Activated CD8-positive, alpha-beta memory T cell treated with anti-CD3 and anti-CD28 coated beads for 4 hours (primary cell): Measurements from ENCODE around the gene GDAP2.
"Not testable (repeated sequence)": the region's sequence is repeated elsewhere in the genome, so short reads cannot be mapped to it uniquely, and the experiment has no call there.

Experiments used
- DNase-seq, 2 donors: peaks; one replicate each; pipeline ENCODE4 v3.0.0-alpha.2; 2020; ENCODE audit warnings: low read depth in 2 of 2

The GDAP2 gene

GRCh38 chr1:117899801-117900200 lies 29.6 kb downstream of the GDAP2 start:
- no peak for DNase-seq

DNA sequence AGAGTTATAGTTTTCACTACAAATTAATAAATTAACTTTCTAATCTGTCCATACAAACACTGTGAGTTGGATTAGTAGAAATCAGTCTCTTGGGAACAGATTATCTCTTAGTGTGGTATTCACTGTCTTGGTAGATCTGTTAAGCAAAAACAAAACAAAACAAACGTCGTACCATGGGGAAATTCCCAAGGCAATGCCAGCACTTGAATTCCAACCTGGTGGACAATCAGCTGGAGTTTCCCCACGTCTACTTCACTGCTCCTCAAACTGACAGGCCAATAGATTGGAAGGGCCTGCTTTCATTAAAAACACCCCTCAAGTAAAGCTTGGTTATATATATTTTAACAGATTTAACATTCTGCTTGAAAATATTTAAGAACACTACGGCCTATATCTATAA lies 31.9 kb downstream of the GDAP2 start:
- DNase-seq, result no peak

DNA sequence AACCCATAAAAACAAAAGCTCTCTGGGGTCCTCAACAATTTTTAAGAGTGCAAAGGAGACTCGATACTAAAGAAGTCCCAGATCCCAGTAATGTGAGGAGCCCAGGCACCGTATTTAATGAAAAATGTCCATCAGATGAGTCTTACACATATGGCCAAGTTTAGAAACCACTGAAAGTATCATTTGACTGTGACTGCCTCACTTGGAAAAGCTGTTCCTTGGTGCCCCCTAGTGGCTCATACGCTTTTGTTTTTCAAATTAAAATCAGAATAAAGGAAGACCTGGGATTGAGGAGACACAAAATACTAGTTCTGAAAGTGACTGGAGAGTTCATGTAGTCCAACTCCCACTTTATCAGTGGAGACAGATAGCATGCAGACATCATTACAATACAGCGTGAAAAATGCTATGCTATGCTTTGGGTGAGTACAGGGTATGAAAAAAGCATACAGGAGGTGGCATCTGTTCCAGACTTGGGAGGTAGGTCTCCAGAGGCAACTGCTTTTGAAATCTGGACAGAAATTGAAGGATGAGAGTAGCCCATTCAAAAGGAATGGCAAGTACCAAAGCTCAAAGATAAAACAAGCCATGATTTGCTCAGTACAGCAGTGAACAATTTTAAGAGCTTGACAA lies 33.8 kb downstream of the GDAP2 start:
- peak; percentile 9 to 19 for DNase-seq

DNA sequence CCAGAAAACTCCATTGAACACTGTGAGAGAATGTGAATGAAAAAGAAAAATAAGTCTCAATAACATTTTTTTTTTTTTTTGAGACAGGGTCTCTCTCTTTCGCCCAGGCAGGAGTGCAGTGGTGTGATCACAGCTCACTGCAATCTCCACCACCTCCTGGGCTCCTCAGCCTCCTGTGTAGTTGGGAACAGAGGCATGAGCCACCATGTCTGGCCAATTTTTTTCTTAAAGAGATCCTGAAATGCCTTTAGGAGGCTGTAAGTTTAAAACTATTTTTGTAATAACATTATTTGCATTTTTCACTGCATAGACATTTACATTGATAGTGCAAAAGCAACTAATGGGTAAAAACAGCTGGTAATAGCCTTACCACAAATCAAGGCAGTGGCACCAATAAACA lies 35.3 kb downstream of the GDAP2 start:
- DNase-seq, result no peak

- DNase-seq, result no peak
These were observed 36.9 kb downstream of the GDAP2 start for GRCh38 chr1:117892512-117892911.

DNA sequence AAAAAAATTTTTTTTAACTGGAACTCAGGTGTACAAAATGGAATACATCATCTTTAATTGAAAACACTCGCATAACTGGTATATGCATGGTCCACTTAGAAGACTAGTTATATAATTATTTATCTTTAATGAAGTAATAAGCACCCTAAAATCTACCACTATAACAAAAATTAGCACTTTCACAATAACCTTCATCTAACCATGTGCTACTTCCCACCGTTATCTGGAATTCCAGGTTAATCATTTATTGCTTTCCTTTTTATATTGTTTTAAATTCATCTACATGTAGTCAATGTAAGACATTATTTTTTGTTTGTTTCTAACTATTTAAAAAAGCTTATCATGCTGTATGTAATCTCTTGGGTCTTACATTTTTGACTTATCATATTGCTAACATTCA lies 39.0 kb downstream of the GDAP2 start:
- no peak for DNase-seq

DNA sequence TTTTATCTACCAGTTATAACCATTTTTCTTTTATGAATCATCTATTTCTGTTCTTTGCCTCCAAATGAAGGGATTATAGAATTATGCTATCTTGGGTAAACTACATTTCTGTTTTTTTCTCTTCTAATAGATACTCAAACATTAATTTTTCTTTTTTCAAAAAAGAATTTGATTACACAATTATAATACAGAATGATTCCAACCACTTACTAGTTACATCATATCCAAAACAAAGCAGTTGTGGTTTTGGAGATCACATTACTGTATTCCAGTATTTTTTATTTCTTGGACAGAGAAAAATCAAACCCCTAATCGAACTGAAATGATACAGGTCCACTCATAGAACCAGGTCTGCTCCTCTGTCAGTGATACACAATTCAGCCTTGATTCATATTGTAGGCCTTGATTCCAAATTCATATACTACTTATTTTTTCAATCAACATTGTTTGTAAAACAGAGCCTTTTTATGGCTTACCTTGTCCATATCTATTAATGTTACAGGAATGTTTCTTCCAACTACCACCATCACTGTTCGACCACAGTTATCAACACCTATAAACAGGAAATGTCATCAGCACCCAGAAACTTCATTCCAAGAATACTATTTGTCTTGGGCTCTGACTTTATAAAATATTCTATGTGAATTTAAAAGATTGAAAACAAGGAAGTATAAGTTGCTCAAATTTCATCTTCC lies 43.2 kb downstream of the GDAP2 start:
- no peak for DNase-seq

GRCh38 chr1:117883616-117884015 lies 45.8 kb downstream of the GDAP2 start:
- no peak for DNase-seq

GRCh38 chr1:117879284-117879683 lies 50.1 kb downstream of the GDAP2 start:
- no peak for DNase-seq

GRCh38 chr1:117877823-117878222 lies 51.6 kb downstream of the GDAP2 start:
- no peak for DNase-seq

- no peak for DNase-seq
These were observed 58.4 kb downstream of the GDAP2 start for GRCh38 chr1:117871013-117871412.

GRCh38 chr1:117861694-117862093 lies 67.7 kb downstream of the GDAP2 start:
- no peak for DNase-seq

DNA sequence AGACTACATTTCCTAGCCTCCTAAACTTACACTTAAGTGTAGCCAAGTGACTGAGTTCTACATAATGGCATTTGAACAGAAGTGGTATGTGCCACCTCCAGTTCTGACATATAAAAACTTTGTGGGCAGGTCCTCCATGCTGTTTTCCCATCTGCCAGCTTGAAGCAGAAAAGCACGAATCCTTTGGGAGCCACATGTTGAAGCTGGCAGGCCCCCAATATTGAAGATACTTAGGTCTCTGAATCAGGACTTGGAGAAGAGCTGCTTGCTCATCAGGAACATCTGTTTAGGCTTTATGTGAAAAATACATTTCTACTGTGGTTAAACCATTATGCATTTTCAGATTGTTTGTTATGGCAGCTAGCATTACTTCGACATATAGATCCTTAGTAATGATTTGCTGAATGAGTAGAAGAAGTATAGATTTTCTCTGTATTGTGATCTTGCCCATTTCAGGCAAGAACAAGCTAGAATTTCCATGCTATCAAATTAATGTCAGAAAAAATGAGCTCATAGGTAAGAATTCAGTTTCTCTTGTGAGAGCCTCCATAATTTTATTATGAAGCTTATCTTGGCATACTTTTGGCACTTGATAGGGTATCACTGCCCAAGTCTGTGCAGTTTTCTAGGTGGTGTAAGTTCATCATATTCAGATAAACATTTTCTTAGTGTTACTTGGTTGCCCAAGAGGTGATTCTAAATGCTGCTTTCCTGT lies 68.4 kb downstream of the GDAP2 start:
- DNase-seq, result no peak

GRCh38 chr1:117859901-117860300 lies 69.5 kb downstream of the GDAP2 start:
- DNase-seq, result no peak

DNA sequence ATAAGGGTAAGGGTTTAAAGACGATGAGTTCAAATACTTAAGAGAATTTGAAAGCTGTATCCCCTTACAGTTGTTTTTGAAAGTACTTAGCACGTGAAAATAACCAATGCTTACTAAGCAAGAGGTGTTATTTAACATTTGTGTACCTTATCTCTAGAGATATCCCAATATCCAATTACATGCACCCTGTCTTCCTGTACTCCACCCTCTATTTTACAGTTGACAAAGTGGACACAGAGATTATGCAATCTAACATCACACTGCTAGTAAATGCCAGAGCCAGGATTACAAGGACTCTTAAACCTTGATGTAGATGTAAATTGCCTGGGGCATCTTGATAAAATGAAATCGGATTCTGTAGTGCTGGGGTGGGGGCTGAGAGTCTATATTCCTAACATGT lies 72.0 kb downstream of the GDAP2 start:
- no peak for DNase-seq

DNA sequence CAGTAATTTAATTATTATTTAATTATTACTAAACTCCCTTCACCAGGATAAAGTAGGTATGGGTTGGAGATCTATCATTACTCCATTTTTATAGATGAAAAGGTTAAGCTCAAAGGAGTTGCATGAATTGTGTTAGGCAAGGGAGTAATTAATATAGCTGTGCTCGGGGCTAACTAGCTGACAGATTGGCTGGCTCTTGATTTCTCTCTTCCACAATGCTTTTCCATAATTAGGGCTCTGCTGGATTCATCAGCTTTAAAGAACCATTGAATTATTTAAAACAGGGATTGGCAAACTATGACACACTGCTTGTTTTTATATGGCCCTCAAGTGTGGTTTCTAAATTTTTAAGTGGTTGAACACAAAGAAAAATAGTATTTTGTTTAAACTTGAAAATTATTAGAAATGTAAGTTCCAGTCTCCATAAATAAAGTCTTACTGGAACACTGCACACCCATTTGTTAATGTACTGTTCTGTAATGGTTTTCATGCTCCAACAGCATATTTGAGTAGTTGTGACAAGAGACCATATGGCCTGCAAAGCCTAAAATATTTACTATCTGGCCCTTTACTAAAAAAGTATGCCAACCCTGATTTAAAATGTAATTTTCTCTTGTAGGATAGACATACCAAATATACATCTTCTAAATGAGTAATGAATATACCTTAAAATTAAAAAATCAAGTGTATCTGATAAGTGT lies 76.4 kb downstream of the GDAP2 start:
- DNase-seq, result no peak

GRCh38 chr1:117851687-117852086 lies 77.7 kb downstream of the GDAP2 start:
- no peak for DNase-seq

GRCh38 chr1:117846674-117847425 lies 82.6 kb downstream of the GDAP2 start:
- DNase-seq, result no peak

- not testable (repeated sequence) for DNase-seq
These were observed 84.9 kb downstream of the GDAP2 start for GRCh38 chr1:117844478-117844877.

GRCh38 chr1:117843791-117844190 lies 85.6 kb downstream of the GDAP2 start:
- DNase-seq, result no peak

- DNase-seq, result no peak
These were observed 86.8 kb downstream of the GDAP2 start for GRCh38 chr1:117842408-117843170.
